ENCODE measurements around the gene CAMK2D.

CAMK2D gene

GRCh38 chr4:113444386-113444785, 317.2 kb downstream of the CAMK2D start:
- TF ChIP-seq CTCF (conservative IDR thresholded peaks at IDR 0.05) (no peak), ZFX (IDR thresholded peaks at IDR 0.05) (no peak)
- H3K27ac ChIP-seq: no peak overlapping the region

- no peak for TF ChIP-seq CTCF (conservative IDR thresholded peaks at IDR 0.05)
- TF ChIP-seq ZFX (IDR thresholded peaks at IDR 0.05): no peak
- no peak overlapping the region for H3K27ac ChIP-seq
Observed at GRCh38 chr4:113442826-113443225, 318.7 kb downstream of the CAMK2D start.

GRCh38 chr4:113440371-113440770, 321.2 kb downstream of the CAMK2D start:
- H3K27ac ChIP-seq: no peak overlapping the region
- TF ChIP-seq CTCF (conservative IDR thresholded peaks at IDR 0.05) (no peak), ZFX (IDR thresholded peaks at IDR 0.05) (no peak)

- no peak overlapping the region for H3K27ac ChIP-seq
Observed at GRCh38 chr4:113438596-113438995, 322.9 kb downstream of the CAMK2D start.

GRCh38 chr4:113437129-113437528, 324.4 kb downstream of the CAMK2D start:
- no peak overlapping the region for H3K27ac ChIP-seq
- TF ChIP-seq CTCF (conservative IDR thresholded peaks at IDR 0.05): no peak
- no peak for TF ChIP-seq ZFX (IDR thresholded peaks at IDR 0.05)

More at GRCh38 chr4:113438596-113438995, 322.9 kb downstream of the CAMK2D start:
- no peak for TF ChIP-seq CTCF (conservative IDR thresholded peaks at IDR 0.05)
- no peak for TF ChIP-seq ZFX (IDR thresholded peaks at IDR 0.05)

- H3K27ac ChIP-seq: no peak overlapping the region
- TF ChIP-seq ZFX (IDR thresholded peaks at IDR 0.05) (no peak), CTCF (conservative IDR thresholded peaks at IDR 0.05) (no peak)
Observed at GRCh38 chr4:113436360-113436759, 325.2 kb downstream of the CAMK2D start.

- no peak overlapping the region for H3K27ac ChIP-seq
- TF ChIP-seq ZFX (IDR thresholded peaks at IDR 0.05) (no peak), CTCF (conservative IDR thresholded peaks at IDR 0.05) (no peak)
Observed at GRCh38 chr4:113435893-113436292, 325.6 kb downstream of the CAMK2D start.

Measured in C4-2B (cell line).